HCT116 (cell line): ENCODE data around the gene MADCAM1.

ENCODE experiments used
- CBX3 ChIP-seq: IDR thresholded peaks from 2 replicates; pipeline ENCODE4 v1.6.1; 2012; ENCODE audit warnings: low read depth
- EZH2phosphoT487 ChIP-seq: fragments of 200-600 bp; IDR thresholded peaks from 2 replicates; pipeline ENCODE4 v1.6.1; 2018; ENCODE audit warnings: antibody characterized with exemption, borderline replicate concordance
- POLR2A ChIP-seq: IDR thresholded peaks from 2 replicates; pipeline ENCODE4 v1.7.0; 2011; ENCODE audit warnings: borderline replicate concordance; ENCODE audit not compliant: insufficient read depth, insufficient read length; ENCODE audit errors: extremely low read depth
- POLR2AphosphoS5 ChIP-seq: IDR thresholded peaks from 2 replicates; pipeline ENCODE4 v1.6.1; 2011; ENCODE audit warnings: mild to moderate bottlenecking, low read depth, low read length, moderate library complexity
- RAD21 ChIP-seq: IDR thresholded peaks from 2 replicates; pipeline ENCODE4 v1.6.1; 2012; ENCODE audit warnings: low read depth, mild to moderate bottlenecking
- SP1 ChIP-seq: IDR thresholded peaks from 2 replicates; pipeline ENCODE4 v1.6.1; 2012; ENCODE audit warnings: low read depth
- TCF7L2 ChIP-seq: IDR thresholded peaks from 2 replicates; pipeline ENCODE4 v1.7.0; 2011; ENCODE audit warnings: borderline replicate concordance, inconsistent platforms; ENCODE audit not compliant: insufficient read depth, insufficient read length; ENCODE audit errors: extremely low read depth
- YY1 ChIP-seq: IDR thresholded peaks from 2 replicates; pipeline ENCODE4 v1.6.1; 2011; ENCODE audit warnings: low read length, low read depth, moderate library complexity, mild to moderate bottlenecking; ENCODE audit not compliant: insufficient replicate concordance; ENCODE audit errors: extremely low read depth
- ZFX ChIP-seq: fragments of 450-650 bp; IDR thresholded peaks from 2 replicates; pipeline ENCODE4 v1.6.1; 2017
- TF ChIP-seq, protein P1 (sequence below), 3 experiments: fragments of 200-600 bp in 1 of 3; sonication (generic) in 1 of 3; IDR thresholded peaks in 2 of 3; conservative IDR thresholded peaks in 1 of 3; 2 replicates each; pipeline ENCODE4 v1.5.1; 2012 to 2017; ENCODE audit warnings: low read depth in 2 of 3, low read length in 2 of 3, antibody characterized with exemption in 1 of 3, borderline replicate concordance in 1 of 3, control low read depth in 1 of 3, mild to moderate bottlenecking in 1 of 3, mixed read lengths in 1 of 3, mixed run types in 1 of 3, moderate library complexity in 1 of 3; ENCODE audit not compliant: insufficient read depth in 1 of 3
- TF ChIP-seq, protein P2 (sequence below): IDR thresholded peaks from 2 replicates; pipeline ENCODE4 v1.6.1; 2012; ENCODE audit warnings: low read depth

DNA sequence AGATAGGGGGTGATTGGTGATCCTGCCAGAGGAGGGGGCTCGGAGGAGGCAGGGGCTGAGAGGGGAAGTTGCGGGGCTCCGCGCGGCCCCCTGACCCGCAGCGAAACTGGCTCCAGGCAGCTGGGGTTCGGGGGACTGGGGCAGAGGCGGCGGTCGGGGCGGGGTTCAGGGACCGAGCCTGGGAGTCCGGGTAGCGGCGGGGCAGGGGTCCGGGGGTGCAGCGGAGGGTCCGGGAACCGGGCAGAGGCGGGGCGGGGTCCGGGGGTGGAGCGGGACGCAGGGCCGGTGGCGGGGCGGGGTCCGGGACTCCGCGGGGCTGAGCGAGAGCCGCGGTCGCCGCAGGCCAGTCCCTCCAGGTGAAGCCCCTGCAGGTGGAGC, 1.2 kb downstream of the MADCAM1 start:
- no peak for TF ChIP-seq TCF7L2
- TF ChIP-seq POLR2AphosphoS5 = no peak
- TF ChIP-seq, protein P1, sequence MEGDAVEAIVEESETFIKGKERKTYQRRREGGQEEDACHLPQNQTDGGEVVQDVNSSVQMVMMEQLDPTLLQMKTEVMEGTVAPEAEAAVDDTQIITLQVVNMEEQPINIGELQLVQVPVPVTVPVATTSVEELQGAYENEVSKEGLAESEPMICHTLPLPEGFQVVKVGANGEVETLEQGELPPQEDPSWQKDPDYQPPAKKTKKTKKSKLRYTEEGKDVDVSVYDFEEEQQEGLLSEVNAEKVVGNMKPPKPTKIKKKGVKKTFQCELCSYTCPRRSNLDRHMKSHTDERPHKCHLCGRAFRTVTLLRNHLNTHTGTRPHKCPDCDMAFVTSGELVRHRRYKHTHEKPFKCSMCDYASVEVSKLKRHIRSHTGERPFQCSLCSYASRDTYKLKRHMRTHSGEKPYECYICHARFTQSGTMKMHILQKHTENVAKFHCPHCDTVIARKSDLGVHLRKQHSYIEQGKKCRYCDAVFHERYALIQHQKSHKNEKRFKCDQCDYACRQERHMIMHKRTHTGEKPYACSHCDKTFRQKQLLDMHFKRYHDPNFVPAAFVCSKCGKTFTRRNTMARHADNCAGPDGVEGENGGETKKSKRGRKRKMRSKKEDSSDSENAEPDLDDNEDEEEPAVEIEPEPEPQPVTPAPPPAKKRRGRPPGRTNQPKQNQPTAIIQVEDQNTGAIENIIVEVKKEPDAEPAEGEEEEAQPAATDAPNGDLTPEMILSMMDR (IDR thresholded peaks at IDR 0.05 in 2 of 3, conservative IDR thresholded peaks at IDR 0.05 in 1 of 3; ENCODE audit: borderline replicate concordance in 1 of 3, insufficient read depth in 1 of 3, low read depth in 2 of 3, low read length in 2 of 3) = no peak
- TF ChIP-seq, protein P2, sequence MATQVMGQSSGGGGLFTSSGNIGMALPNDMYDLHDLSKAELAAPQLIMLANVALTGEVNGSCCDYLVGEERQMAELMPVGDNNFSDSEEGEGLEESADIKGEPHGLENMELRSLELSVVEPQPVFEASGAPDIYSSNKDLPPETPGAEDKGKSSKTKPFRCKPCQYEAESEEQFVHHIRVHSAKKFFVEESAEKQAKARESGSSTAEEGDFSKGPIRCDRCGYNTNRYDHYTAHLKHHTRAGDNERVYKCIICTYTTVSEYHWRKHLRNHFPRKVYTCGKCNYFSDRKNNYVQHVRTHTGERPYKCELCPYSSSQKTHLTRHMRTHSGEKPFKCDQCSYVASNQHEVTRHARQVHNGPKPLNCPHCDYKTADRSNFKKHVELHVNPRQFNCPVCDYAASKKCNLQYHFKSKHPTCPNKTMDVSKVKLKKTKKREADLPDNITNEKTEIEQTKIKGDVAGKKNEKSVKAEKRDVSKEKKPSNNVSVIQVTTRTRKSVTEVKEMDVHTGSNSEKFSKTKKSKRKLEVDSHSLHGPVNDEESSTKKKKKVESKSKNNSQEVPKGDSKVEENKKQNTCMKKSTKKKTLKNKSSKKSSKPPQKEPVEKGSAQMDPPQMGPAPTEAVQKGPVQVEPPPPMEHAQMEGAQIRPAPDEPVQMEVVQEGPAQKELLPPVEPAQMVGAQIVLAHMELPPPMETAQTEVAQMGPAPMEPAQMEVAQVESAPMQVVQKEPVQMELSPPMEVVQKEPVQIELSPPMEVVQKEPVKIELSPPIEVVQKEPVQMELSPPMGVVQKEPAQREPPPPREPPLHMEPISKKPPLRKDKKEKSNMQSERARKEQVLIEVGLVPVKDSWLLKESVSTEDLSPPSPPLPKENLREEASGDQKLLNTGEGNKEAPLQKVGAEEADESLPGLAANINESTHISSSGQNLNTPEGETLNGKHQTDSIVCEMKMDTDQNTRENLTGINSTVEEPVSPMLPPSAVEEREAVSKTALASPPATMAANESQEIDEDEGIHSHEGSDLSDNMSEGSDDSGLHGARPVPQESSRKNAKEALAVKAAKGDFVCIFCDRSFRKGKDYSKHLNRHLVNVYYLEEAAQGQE = no peak
- no peak for TF ChIP-seq YY1
- no peak for TF ChIP-seq ZFX
- no peak for TF ChIP-seq EZH2phosphoT487
- TF ChIP-seq SP1 = no peak
- TF ChIP-seq RAD21 = no peak
- TF ChIP-seq CBX3 = no peak
- no peak for TF ChIP-seq POLR2A
